Neutrophil (primary cell): ENCODE data around the gene VGLL4.

Source experiments
- H3K27ac ChIP-seq: fragments of 200-600 bp; sonication (generic); 2 replicates; pipeline ENCODE4 v1.5.1; 2016; ENCODE audit warnings: mild to moderate bottlenecking, moderate library complexity
- H3K27me3 ChIP-seq: fragments of 200-600 bp; sonication (generic); 2 replicates; pipeline ENCODE4 v1.6.0; 2016; ENCODE audit warnings: mild to moderate bottlenecking
- H3K36me3 ChIP-seq: fragments of 200-600 bp; sonication (generic); 2 replicates; pipeline ENCODE4 v1.5.1; 2017
- H3K4me1 ChIP-seq, 2 experiments: fragments of 200-600 bp in 1 of 2; sonication (generic) in 1 of 2; 1 replicate in 1 of 2; 2 replicates in 1 of 2; pipeline versions ENCODE4 v1.5.1 to v1.6.1; 2013 to 2016; ENCODE audit warnings: low read depth in 1 of 2, low read length in 1 of 2, mild to moderate bottlenecking in 1 of 2, moderate library complexity in 1 of 2; ENCODE audit not compliant: control insufficient read depth in 1 of 2, insufficient read depth in 1 of 2
- H3K4me3 ChIP-seq, 2 experiments: fragments of 200-600 bp in 1 of 2; sonication (generic) in 1 of 2; 1 replicate in 1 of 2; 2 replicates in 1 of 2; pipeline ENCODE4 v1.5.1; 2013 to 2016; ENCODE audit warnings: low read depth in 1 of 2, low read length in 1 of 2, mild to moderate bottlenecking in 1 of 2, moderate library complexity in 1 of 2
- H3K9me3 ChIP-seq: fragments of 200-600 bp; sonication (generic); 2 replicates; pipeline ENCODE4 v1.5.1; 2016
- CTCF ChIP-seq: fragments of 200-600 bp; sonication (generic); IDR thresholded peaks from 2 replicates; pipeline ENCODE4 v1.5.1; 2016; ENCODE audit warnings: antibody characterized with exemption

Gene VGLL4

GRCh38 chr3:11568503-11569155 lies 75.1 kb downstream of the VGLL4 start:
- Histone ChIP-seq H3K27ac (no peak overlapping the region), H3K4me3 (no peak overlapping the region), H3K4me1 (peaks cover 16 to 18% of the 10 kb centered on the region in 2 experiments), H3K9me3 (no peaks in the 10 kb centered on the region), H3K36me3 (peaks cover 33% of the 10 kb centered on the region), H3K27me3 (no peaks in the 10 kb centered on the region)
- TF ChIP-seq CTCF: no peak

GRCh38 chr3:11567516-11568467 lies 75.9 kb downstream of the VGLL4 start:
- Histone ChIP-seq H3K27me3 (no peaks in the 10 kb centered on the region), H3K4me3 (no peak overlapping the region), H3K4me1 (peaks cover 16 to 18% of the 10 kb centered on the region in 2 experiments), H3K36me3 (peaks cover 42% of the 10 kb centered on the region), H3K9me3 (no peaks in the 10 kb centered on the region), H3K27ac (no peak overlapping the region)
- TF ChIP-seq CTCF: no peak

- H3K36me3 ChIP-seq: peaks cover 51% of the 10 kb centered on the region
- no peak overlapping the region for H3K4me3 ChIP-seq
- H3K4me1 ChIP-seq: peaks cover 16 to 18% of the 10 kb centered on the region in 2 experiments
Observed at GRCh38 chr3:11566916-11567315, 76.8 kb downstream of the VGLL4 start.

GRCh38 chr3:11566478-11566877 lies 77.2 kb downstream of the VGLL4 start:
- no peaks in the 10 kb centered on the region for H3K27me3 ChIP-seq
- no peak overlapping the region for H3K4me3 ChIP-seq
- H3K4me1 ChIP-seq: peaks cover 16 to 17% of the 10 kb centered on the region in 2 experiments
- no peak for TF ChIP-seq CTCF
- H3K36me3 ChIP-seq: peaks cover 52% of the 10 kb centered on the region
- no peaks in the 10 kb centered on the region for H3K9me3 ChIP-seq
- no peak overlapping the region for H3K27ac ChIP-seq

More at GRCh38 chr3:11566916-11567315, 76.8 kb downstream of the VGLL4 start:
- no peaks in the 10 kb centered on the region for H3K27me3 ChIP-seq
- no peak overlapping the region for H3K27ac ChIP-seq
- TF ChIP-seq CTCF: no peak
- H3K9me3 ChIP-seq: no peaks in the 10 kb centered on the region

GRCh38 chr3:11565932-11566331 lies 77.8 kb downstream of the VGLL4 start:
- Histone ChIP-seq H3K27me3 (no peaks in the 10 kb centered on the region), H3K36me3 (peaks cover 55% of the 10 kb centered on the region), H3K9me3 (no peaks in the 10 kb centered on the region), H3K27ac (no peak overlapping the region), H3K4me3 (no peak overlapping the region), H3K4me1 (peaks cover 11% of the 10 kb centered on the region in 2 experiments)
- no peak for TF ChIP-seq CTCF
